H1 (cell line): ENCODE data around the gene KIZ. TPM values are rescaled to one million over a fixed set of nuclear protein-coding genes. Genes with fewer than 3 reads are reported as not detected.

Experiments
- CTCF ChIA-PET: fragments of 300-600 bp; sonication (Branson Sonifier 250); formaldehyde crosslinking; loops from one replicate; lab custom pipeline; 2021; ENCODE audit not compliant: partially characterized antibody; lab: Charles Lee
- POLR2A ChIA-PET: fragments of 300-600 bp; sonication (Branson Sonifier 250); formaldehyde crosslinking; loops from one replicate; lab custom pipeline; 2021; ENCODE audit warnings: inconsistent platforms; ENCODE audit not compliant: partially characterized antibody; lab: Charles Lee
- DNase-seq, 2 experiments: peaks; one replicate each; pipeline versions ENCODE4 v3.0.0 to v3.0.0-alpha.2; 2010 to 2022; ENCODE audit warnings: low spot score in 2 of 2, low read depth in 1 of 2, mixed read lengths in 1 of 2
- FAIRE-seq: peaks from 2 replicates; lab custom pipeline; 2011; peaks lifted over from hg19 to GRCh38; lab: Jason Lieb, UNC
- H2AFZ ChIP-seq: 2 replicates; pipeline ENCODE4 v1.8.1; 2012; ENCODE audit warnings: low read length, inconsistent platforms
- H2AK5ac ChIP-seq: 2 replicates; pipeline ENCODE4 v1.6.1; 2013; ENCODE audit warnings: low read depth, low read length
- H2BK120ac ChIP-seq: replicated peaks from 2 replicates; pipeline ENCODE3; 2013; ENCODE audit warnings: low read depth, low read length, inconsistent platforms
- H2BK12ac ChIP-seq: 2 replicates; pipeline ENCODE4 v1.6.1; 2013; ENCODE audit warnings: low read depth, low read length
- H2BK15ac ChIP-seq: 2 replicates; pipeline ENCODE4 v1.6.1; 2013; ENCODE audit warnings: low read length
- H2BK20ac ChIP-seq: 2 replicates; pipeline ENCODE4 v1.6.1; 2013; ENCODE audit warnings: low read length
- H2BK5ac ChIP-seq: 2 replicates; pipeline ENCODE4 v1.6.1; 2013; ENCODE audit warnings: low read depth, low read length
- H3K14ac ChIP-seq: 2 replicates; pipeline ENCODE4 v1.6.1; 2013; ENCODE audit warnings: inconsistent platforms; ENCODE audit not compliant: insufficient read length
- H3K18ac ChIP-seq: 2 replicates; pipeline ENCODE4 v1.6.1; 2013; ENCODE audit warnings: low read length; ENCODE audit errors: extremely low read depth
- H3K23ac ChIP-seq: 2 replicates; pipeline ENCODE4 v1.6.1; 2013; ENCODE audit warnings: inconsistent platforms; ENCODE audit not compliant: insufficient read length
- H3K23me2 ChIP-seq: 2 replicates; pipeline ENCODE4 v1.6.1; 2013; ENCODE audit warnings: low read depth, low read length
- H3K27ac ChIP-seq: 2 replicates; pipeline ENCODE4 v1.6.1; 2011; ENCODE audit warnings: low read depth, low read length, inconsistent platforms
- H3K27me3 ChIP-seq, 4 experiments: replicated peaks in 1 of 4; 1 replicate in 1 of 4; 2 replicates in 3 of 4; pipeline versions ENCODE4 v1.6.1 to v1.8.1; 2011 to 2013; ENCODE audit warnings: low read length in 3 of 4, mild to moderate bottlenecking in 3 of 4, inconsistent platforms in 2 of 4, mixed read lengths in 2 of 4, moderate library complexity in 1 of 4; ENCODE audit not compliant: control insufficient read depth in 3 of 4, insufficient read depth in 3 of 4; ENCODE audit errors: extremely low read depth in 1 of 4
- H3K36me3 ChIP-seq, 4 experiments: 2 replicates each; pipeline versions ENCODE4 v1.6.1 to v1.8.1; 2011 to 2013; ENCODE audit warnings: mild to moderate bottlenecking in 4 of 4, low read length in 3 of 4, moderate library complexity in 2 of 4, control low read depth in 1 of 4, inconsistent platforms in 1 of 4; ENCODE audit not compliant: insufficient read depth in 4 of 4, control insufficient read depth in 2 of 4
- H3K4ac ChIP-seq: replicated peaks from 2 replicates; pipeline ENCODE3; 2013; ENCODE audit warnings: low read length, low read depth, mixed read lengths, inconsistent platforms; ENCODE audit not compliant: insufficient read length
- H3K4me1 ChIP-seq, 4 experiments: replicated peaks in 1 of 4; 1 replicate in 1 of 4; 2 replicates in 3 of 4; pipeline versions ENCODE4 v1.6.1 to v1.8.1; 2011 to 2013; ENCODE audit warnings: low read length in 3 of 4, inconsistent platforms in 2 of 4, mixed read lengths in 1 of 4; ENCODE audit not compliant: insufficient read depth in 4 of 4, control insufficient read depth in 3 of 4
- H3K4me2 ChIP-seq, 2 experiments: 2 replicates each; pipeline versions ENCODE4 v1.6.1 to v1.8.1; 2011 to 2013; ENCODE audit warnings: low read depth in 2 of 2, low read length in 2 of 2, control low read depth in 1 of 2, inconsistent platforms in 1 of 2, mild to moderate bottlenecking in 1 of 2; ENCODE audit not compliant: insufficient read depth in 1 of 2
- H3K4me3 ChIP-seq, 4 experiments: fragments of 200-600, 300-600 bp in 1 of 4; sonication (generic), shearing (Covaris generic), sonication (Bioruptor Twin) in 1 of 4; 2 replicates each; pipeline versions ENCODE4 v1.5.1 to v1.8.1; 2011 to 2016; ENCODE audit warnings: low read length in 4 of 4, low read depth in 3 of 4, control low read depth in 2 of 4, inconsistent platforms in 2 of 4, mild to moderate bottlenecking in 2 of 4, mixed read lengths in 1 of 4, moderate library complexity in 1 of 4; ENCODE audit not compliant: insufficient read depth in 2 of 4; ENCODE audit errors: extremely low read depth in 1 of 4
- H3K56ac ChIP-seq: replicated peaks from 2 replicates; pipeline ENCODE3; 2013; ENCODE audit warnings: low read depth, mild to moderate bottlenecking, mixed read lengths, low read length, inconsistent platforms; ENCODE audit not compliant: insufficient read length
- H3K79me1 ChIP-seq: 2 replicates; pipeline ENCODE4 v1.6.1; 2013; ENCODE audit warnings: low read depth, low read length, control low read depth
- H3K79me2 ChIP-seq, 2 experiments: 2 replicates each; pipeline versions ENCODE4 v1.6.1 to v1.8.1; 2012 to 2013; ENCODE audit warnings: low read length in 2 of 2, mild to moderate bottlenecking in 2 of 2, inconsistent platforms in 1 of 2; ENCODE audit not compliant: insufficient read depth in 2 of 2, control insufficient read depth in 1 of 2
- H3K9ac ChIP-seq, 4 experiments: replicated peaks in 1 of 4; 1 replicate in 1 of 4; 2 replicates in 3 of 4; pipeline versions ENCODE4 v1.6.1 to v1.8.1; 2011 to 2013; ENCODE audit warnings: low read depth in 3 of 4, low read length in 3 of 4, control low read depth in 2 of 4, mild to moderate bottlenecking in 2 of 4, moderate library complexity in 2 of 4, inconsistent platforms in 1 of 4; ENCODE audit errors: extremely low read depth in 1 of 4
- H3K9me3 ChIP-seq, 2 experiments: 2 replicates each; pipeline versions ENCODE4 v1.6.1 to v1.8.1; 2012 to 2013; ENCODE audit warnings: mild to moderate bottlenecking in 2 of 2, moderate library complexity in 2 of 2, control low read depth in 1 of 2, inconsistent platforms in 1 of 2, low read depth in 1 of 2, low read length in 1 of 2, mixed read lengths in 1 of 2; ENCODE audit not compliant: insufficient read depth in 2 of 2
- H4K20me1 ChIP-seq, 2 experiments: replicated peaks in 1 of 2; 2 replicates each; pipeline versions ENCODE3 to v1.8.1; 2011 to 2013; ENCODE audit warnings: inconsistent platforms in 2 of 2, low read length in 2 of 2, mild to moderate bottlenecking in 1 of 2; ENCODE audit not compliant: insufficient read depth in 2 of 2, control insufficient read depth in 1 of 2
- H4K5ac ChIP-seq: 2 replicates; pipeline ENCODE4 v1.6.1; 2013; ENCODE audit warnings: low read length, low read depth, mixed read lengths, inconsistent platforms; ENCODE audit not compliant: insufficient read length
- H4K8ac ChIP-seq: 2 replicates; pipeline ENCODE4 v1.8.0; 2013; ENCODE audit warnings: mild to moderate bottlenecking, moderate library complexity, low read length, inconsistent platforms; ENCODE audit not compliant: insufficient read depth; ENCODE audit errors: extremely low read depth
- H4K91ac ChIP-seq: replicated peaks from 2 replicates; pipeline ENCODE3; 2013; ENCODE audit warnings: low read length, mixed read lengths, inconsistent platforms; ENCODE audit not compliant: insufficient read length
- HDAC6 ChIP-seq: IDR thresholded peaks from one replicate; pipeline ENCODE4 v1.7.1; 2012; ENCODE audit warnings: low read depth, mild to moderate bottlenecking, inconsistent platforms, low read length, moderate library complexity
- RAD21 ChIP-seq, 2 experiments: IDR thresholded peaks in 1 of 2; conservative IDR thresholded peaks in 1 of 2; 2 replicates each; pipeline ENCODE4 v1.6.1; 2011; ENCODE audit warnings: low read depth in 2 of 2, low read length in 2 of 2, improper control_type of control experiment in 1 of 2, inconsistent platforms in 1 of 2, mild to moderate bottlenecking in 1 of 2, moderate library complexity in 1 of 2
- TAF7 ChIP-seq: optimal IDR thresholded peaks from 2 replicates; pipeline ENCODE3; 2011; ENCODE audit warnings: low read depth, mild to moderate bottlenecking, inconsistent platforms, low read length, moderate library complexity, borderline replicate concordance
- YY1 ChIP-seq: IDR thresholded peaks from 2 replicates; pipeline ENCODE4 v1.6.1; 2011; ENCODE audit warnings: low read depth, mild to moderate bottlenecking, low read length
- WGBS, 2 experiments: shearing (Covaris generic) in 1 of 2; methylation state at CpG; one replicate each; pipeline versions ENCODE4 v1.1.6 to v1.1.7; 2013 to 2015; ENCODE audit warnings: low lambda C conversion rate in 2 of 2, mixed read lengths in 2 of 2, inconsistent platforms in 1 of 2, low coverage in 1 of 2, missing lambda C conversion rate in 1 of 2; ENCODE audit not compliant: insufficient replicate concordance in 2 of 2, insufficient coverage in 1 of 2, insufficient read length in 1 of 2; ENCODE audit errors: extremely low coverage in 1 of 2, missing lambda C conversion rate in 1 of 2; 5-methylcytosine and 5-hydroxymethylcytosine counted together
- polyA plus RNA-seq, 7 experiments: library from polyadenylated mRNA; depleted of rRNA in 3 of 7; stranded (reverse) in 5 of 7; unstranded in 2 of 7; fragments of >200 nt in 5 of 7; fragments of 200-250 nt in 2 of 7; gene quantifications; 1 replicate in 5 of 7; 2 replicates in 1 of 7; 4 replicates in 1 of 7; pipeline versions ENCODE4 v1.2.1 to v1.2.3, GENCODE V29; 2011 to 2013; ENCODE audit warnings: missing spikeins in 2 of 7, mixed read lengths in 2 of 7
- total RNA-seq: library from RNA; stranded (reverse); fragmentation: NEBNext Ultra II Directional; extraction: Animal tissue kit (Norgen Biotek cat#: 25700); gene quantifications from 2 replicates; pipeline ENCODE4 v1.2.1, GENCODE V29; 2021
- TF ChIP-seq, protein P1 (sequence below): IDR thresholded peaks from 2 replicates; pipeline ENCODE4 v1.6.1; 2012; ENCODE audit warnings: inconsistent platforms
- TF ChIP-seq, protein P2 (sequence below), 3 experiments: IDR thresholded peaks; 1 replicate in 2 of 3; 2 replicates in 1 of 3; pipeline versions ENCODE4 v1.5.1 to v1.6.1; 2011; ENCODE audit warnings: low read length in 3 of 3, mild to moderate bottlenecking in 3 of 3, inconsistent platforms in 2 of 3, low read depth in 1 of 3, moderate library complexity in 1 of 3; ENCODE audit not compliant: insufficient read depth in 1 of 3; ENCODE audit errors: control extremely low read depth in 1 of 3

Gene KIZ
- total and polyA plus RNA-seq, 2 of the 8 experiments (the other 6 are each of a cell fraction or from before 2014, with no cell fraction given) = 13.0 to 51.7 TPM

GRCh38 chr20:21235484-21236445, 109.9 kb downstream of the KIZ start:
- Histone ChIP-seq H3K36me3 (peaks cover 0 to under 1% (median 0%) of the 10 kb centered on the region in 4 experiments; a peak in 2 of 8 replicates), H2AFZ (no peak overlapping the region), H3K27ac (no peak overlapping the region), H2AK5ac (no peak overlapping the region), H3K79me2 (no peaks in the 10 kb centered on the region), H4K5ac (no peak overlapping the region), H4K91ac (no peak overlapping the region), H4K8ac (no peak overlapping the region), H3K9ac (no peak overlapping the region), H2BK20ac (no peak overlapping the region), H2BK12ac (no peak overlapping the region), H2BK120ac (no peak overlapping the region), H2BK15ac (no peak overlapping the region), H3K4me3 (peak overlapping the region in 1 of 4 experiments; percentile 43; a peak in 2 of 8 replicates), H3K4me1 (peaks cover 0 to 20% (median 10%) of the 10 kb centered on the region in 4 experiments; a peak in 3 of 7 replicates), H3K9me3 (no peaks in the 10 kb centered on the region), H3K4ac (no peak overlapping the region), H3K14ac (no peak overlapping the region), H3K23me2 (no peaks in the 10 kb centered on the region), H3K27me3 (no peaks in the 10 kb centered on the region), H3K23ac (no peak overlapping the region), H3K79me1 (no peaks in the 10 kb centered on the region; the same call in 1 of the 2 replicates), H3K56ac (no peak overlapping the region), H2BK5ac (no peak overlapping the region), H3K4me2 (peak overlapping the region; percentile 15 to 53), H3K18ac (peak overlapping the region; percentile 81), H4K20me1 (no peaks in the 10 kb centered on the region)
- DNase-seq = peak in 1 of 2 experiments; percentile 88
- ChIA-PET CTCF (interaction anchor here (0.5 to 5.8 kb wide), 104 partner anchors 9 to 856 kb away, joined by 3 to 90 read pairs (median 4); partner anchors contain the start of gene XRN2), POLR2A (interaction anchor here (1.1 to 2.3 kb wide), 6 partner anchors 12 to 135 kb away, joined by 3 to 10 read pairs (median 4); partner anchors contain the start of genes KIZ and XRN2)
- peak; percentile 86 for FAIRE-seq
- 12% methylated on average over 15 of the region's 15 CpGs; no CpG with 5 or more reads in 1 of the 2 experiments for WGBS, 2 experiments
- TF ChIP-seq HDAC6 = no peak
- TF ChIP-seq, protein P1, sequence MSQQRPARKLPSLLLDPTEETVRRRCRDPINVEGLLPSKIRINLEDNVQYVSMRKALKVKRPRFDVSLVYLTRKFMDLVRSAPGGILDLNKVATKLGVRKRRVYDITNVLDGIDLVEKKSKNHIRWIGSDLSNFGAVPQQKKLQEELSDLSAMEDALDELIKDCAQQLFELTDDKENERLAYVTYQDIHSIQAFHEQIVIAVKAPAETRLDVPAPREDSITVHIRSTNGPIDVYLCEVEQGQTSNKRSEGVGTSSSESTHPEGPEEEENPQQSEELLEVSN = no peak
- TF ChIP-seq, protein P2, sequence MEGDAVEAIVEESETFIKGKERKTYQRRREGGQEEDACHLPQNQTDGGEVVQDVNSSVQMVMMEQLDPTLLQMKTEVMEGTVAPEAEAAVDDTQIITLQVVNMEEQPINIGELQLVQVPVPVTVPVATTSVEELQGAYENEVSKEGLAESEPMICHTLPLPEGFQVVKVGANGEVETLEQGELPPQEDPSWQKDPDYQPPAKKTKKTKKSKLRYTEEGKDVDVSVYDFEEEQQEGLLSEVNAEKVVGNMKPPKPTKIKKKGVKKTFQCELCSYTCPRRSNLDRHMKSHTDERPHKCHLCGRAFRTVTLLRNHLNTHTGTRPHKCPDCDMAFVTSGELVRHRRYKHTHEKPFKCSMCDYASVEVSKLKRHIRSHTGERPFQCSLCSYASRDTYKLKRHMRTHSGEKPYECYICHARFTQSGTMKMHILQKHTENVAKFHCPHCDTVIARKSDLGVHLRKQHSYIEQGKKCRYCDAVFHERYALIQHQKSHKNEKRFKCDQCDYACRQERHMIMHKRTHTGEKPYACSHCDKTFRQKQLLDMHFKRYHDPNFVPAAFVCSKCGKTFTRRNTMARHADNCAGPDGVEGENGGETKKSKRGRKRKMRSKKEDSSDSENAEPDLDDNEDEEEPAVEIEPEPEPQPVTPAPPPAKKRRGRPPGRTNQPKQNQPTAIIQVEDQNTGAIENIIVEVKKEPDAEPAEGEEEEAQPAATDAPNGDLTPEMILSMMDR (IDR thresholded peaks at IDR 0.05; ENCODE audit: control extremely low read depth in 1 of 3, insufficient read depth in 1 of 3, low read depth in 1 of 3, low read length in 3 of 3) = peak; percentile 92 to 97 (median 94)
- TF ChIP-seq YY1 = peak; percentile 87
- no peak for TF ChIP-seq TAF7
- peak; percentile 82 to 85 for TF ChIP-seq RAD21 (IDR thresholded peaks at IDR 0.05 in 1 of 2, conservative IDR thresholded peaks at IDR 0.05 in 1 of 2; ENCODE audit: low read depth in 2 of 2, low read length in 2 of 2)
